GM23338 (cell line): ENCODE results near the gene PIM1. TPM values are rescaled to one million over a fixed set of nuclear protein-coding genes. Genes with fewer than 3 reads are reported as not detected.

Source experiments
- ATAC-seq: fragments of 200-7000 bp; cut with Tn5 transposase; 3 replicates; pipeline ENCODE4 v1.9.1; 2020
- DNase-seq: peaks from one replicate; pipeline ENCODE4 v3.0.0-alpha.2; 2015; ENCODE audit warnings: low spot score
- H2AFZ ChIP-seq: fragments of 200-600 bp; sonication (generic); 2 replicates; pipeline ENCODE4 v1.8.0; 2016; ENCODE audit warnings: antibody characterized with exemption, mild to moderate bottlenecking, moderate library complexity
- H3F3A ChIP-seq: fragments of 200-600 bp; sonication (generic); replicated peaks from 2 replicates; pipeline ENCODE4 v1.8.0; 2017; ENCODE audit warnings: antibody characterized with exemption, mixed run types, low read depth
- H3K27ac ChIP-seq: fragments of 200-600 bp; sonication (generic); 2 replicates; pipeline ENCODE4 v1.6.1; 2016; ENCODE audit warnings: low read depth
- H3K27me3 ChIP-seq: fragments of 200-600 bp; sonication (generic); 2 replicates; pipeline ENCODE4 v1.8.0; 2016; ENCODE audit warnings: mild to moderate bottlenecking, mixed run types, moderate library complexity; ENCODE audit not compliant: insufficient read depth
- H3K36me3 ChIP-seq: fragments of 200-600 bp; sonication (generic); 2 replicates; pipeline ENCODE4 v1.8.0; 2016; ENCODE audit warnings: mild to moderate bottlenecking; ENCODE audit not compliant: insufficient read depth
- H3K4me1 ChIP-seq: fragments of 200-600 bp; sonication (generic); 2 replicates; pipeline ENCODE4 v1.8.0; 2016; ENCODE audit warnings: mild to moderate bottlenecking, moderate library complexity; ENCODE audit not compliant: insufficient read depth
- H3K4me2 ChIP-seq: fragments of 200-600 bp; sonication (generic); 2 replicates; pipeline ENCODE4 v1.7.1; 2017; ENCODE audit warnings: mixed run types
- H3K4me3 ChIP-seq: fragments of 200-600 bp; sonication (generic); 2 replicates; pipeline ENCODE4 v1.6.1; 2016; ENCODE audit warnings: mixed run types
- H3K79me2 ChIP-seq: fragments of 200-600 bp; sonication (generic); replicated peaks from 2 replicates; pipeline ENCODE4 v1.8.0; 2017; ENCODE audit warnings: mild to moderate bottlenecking; ENCODE audit not compliant: insufficient read depth
- H3K9me2 ChIP-seq: fragments of 200-600 bp; sonication (generic); 2 replicates; pipeline ENCODE4 v1.8.0; 2017; ENCODE audit not compliant: insufficient read depth
- H4K20me1 ChIP-seq: fragments of 200-600 bp; sonication (generic); replicated peaks from 2 replicates; pipeline ENCODE4 v1.8.0; 2017; ENCODE audit warnings: mild to moderate bottlenecking; ENCODE audit not compliant: insufficient read depth
- H3K27ac Mint-ChIP-seq: 2 replicates; pipeline ENCODE4 v1.8.0; 2020; ENCODE audit warnings: inconsistent platforms, mild to moderate bottlenecking, moderate library complexity, mixed read lengths
- H3K27me3 Mint-ChIP-seq: 3 replicates; pipeline ENCODE4 v1.8.0; 2022; ENCODE audit warnings: low read depth, mild to moderate bottlenecking, moderate library complexity, mixed read lengths, inconsistent platforms; ENCODE audit not compliant: insufficient read depth, poor library complexity
- H3K36me3 Mint-ChIP-seq: 3 replicates; pipeline ENCODE4 v1.8.0; 2021; ENCODE audit warnings: low read depth, mild to moderate bottlenecking, inconsistent platforms, moderate library complexity, mixed read lengths
- H3K4me1 Mint-ChIP-seq: 3 replicates; pipeline ENCODE4 v1.8.0; 2020; ENCODE audit warnings: mild to moderate bottlenecking, inconsistent platforms, mixed read lengths
- H3K4me3 Mint-ChIP-seq: 3 replicates; pipeline ENCODE4 v1.8.0; 2021; ENCODE audit warnings: moderate library complexity, mild to moderate bottlenecking, inconsistent platforms, mixed read lengths
- H3K9me3 Mint-ChIP-seq: 3 replicates; pipeline ENCODE4 v1.8.0; 2020; ENCODE audit warnings: moderate library complexity, mild to moderate bottlenecking, inconsistent platforms, mixed read lengths
- CREB1 ChIP-seq: fragments of 250-450 bp; sonication (Bioruptor Pico); IDR thresholded peaks from 2 replicates; pipeline ENCODE4 v1.5.0; 2020; ENCODE audit warnings: low read depth, mild to moderate bottlenecking, moderate library complexity
- CTCF ChIP-seq, 2 experiments: fragments of 200-600 bp in 1 of 2; sonication (generic) in 1 of 2; conservative IDR thresholded peaks; 2 replicates each; pipeline versions ENCODE4 v1.5.1 to v1.6.1; 2016 to 2017; ENCODE audit warnings: antibody characterized with exemption in 2 of 2, low read depth in 2 of 2, mild to moderate bottlenecking in 2 of 2, moderate library complexity in 1 of 2
- EZH2phosphoT487 ChIP-seq: fragments of 200-600 bp; sonication (generic); IDR thresholded peaks from one replicate; pipeline ENCODE4 v1.8.1; 2018; ENCODE audit warnings: antibody characterized with exemption; ENCODE audit not compliant: unreplicated experiment
- NANOG ChIP-seq: IDR thresholded peaks from 2 replicates; pipeline ENCODE4 v1.6.1; 2016; ENCODE audit warnings: antibody characterized with exemption, borderline replicate concordance
- POLR2AphosphoS5 ChIP-seq: IDR thresholded peaks from 2 replicates; pipeline ENCODE4 v1.6.1; 2016; ENCODE audit warnings: antibody characterized with exemption, low read depth
- ZNF331 ChIP-seq: fragments of 250-450 bp; sonication (Bioruptor Pico); IDR thresholded peaks from 2 replicates; pipeline ENCODE4 v1.5.0; 2020; ENCODE audit warnings: low read depth, mild to moderate bottlenecking, moderate library complexity
- ZNF462 ChIP-seq: fragments of 250-450 bp; sonication (Bioruptor Pico); IDR thresholded peaks from 2 replicates; pipeline ENCODE4 v1.5.0; 2020; ENCODE audit warnings: mild to moderate bottlenecking, moderate library complexity
- polyA plus RNA-seq: library from polyadenylated mRNA; unstranded; fragments of >200 nt; fragmentation: Nextera tagmentation; extraction: Ambion mirVana; gene quantifications from 2 replicates; pipeline ENCODE4 v1.2.1, GENCODE V29; 2016
- total RNA-seq: library from RNA; depleted of rRNA; stranded (reverse); fragments of >200 nt; shearing (Covaris generic); gene quantifications from 2 replicates; pipeline ENCODE4 v1.2.3, GENCODE V29; 2014

Gene PIM1
- total and polyA plus RNA-seq, 2 experiments from 2014 or later, result 46.0 to 74.2 TPM

- no peak for TF ChIP-seq ZNF462 (CRISPR knock-in tag)
Measured at GRCh38 chr6:37201726-37202125, 31.8 kb downstream of the PIM1 start (continued).

- Histone ChIP-seq H3K79me2 (no peaks in the 10 kb centered on the region), H3K36me3 (no peaks in the 10 kb centered on the region), H3K9me2 (no peaks in the 10 kb centered on the region), H4K20me1 (no peaks in the 10 kb centered on the region), H3F3A (no peaks in the 10 kb centered on the region; the same call in 1 of the 2 replicates), H3K27ac (no peak overlapping the region), H3K4me1 (no peaks in the 10 kb centered on the region), H3K27me3 (no peaks in the 10 kb centered on the region), H3K4me2 (no peak overlapping the region), H2AFZ (0 out of 2 replicates have a peak overlapping the region, but pooled peaks have one; percentile 38), H3K4me3 (no peak overlapping the region)
- H3K36me3 Mint-ChIP-seq, result no peaks in the 10 kb centered on the region
- peaks cover 3% of the 10 kb centered on the region for H3K27me3 Mint-ChIP-seq
- peaks cover 3% of the 10 kb centered on the region for H3K4me1 Mint-ChIP-seq
- no peak overlapping the region for H3K27ac Mint-ChIP-seq
- DNase-seq (no peak), ATAC-seq (no peak)
- no peak for TF ChIP-seq EZH2phosphoT487
- TF ChIP-seq POLR2AphosphoS5, result no peak
- TF ChIP-seq CREB1, result no peak
- no peak for TF ChIP-seq ZNF331 (CRISPR knock-in tag)
- TF ChIP-seq NANOG, result no peak
- no peak for TF ChIP-seq CTCF (conservative IDR thresholded peaks at IDR 0.05; ENCODE audit: low read depth in 2 of 2)
- H3K4me3 Mint-ChIP-seq, result no peak overlapping the region
- H3K9me3 Mint-ChIP-seq, result no peaks in the 10 kb centered on the region
Measured at GRCh38 chr6:37202788-37203491, 33.0 kb downstream of the PIM1 start.
